Activated CD4-positive, CD25-positive, alpha-beta regulatory T cell treated with anti-CD3 and anti-CD28 coated beads, Interleukin-2, amount 50 U/mL, for 16 hours (primary cell): Measurements from ENCODE around the gene CREB3L1.
"Not testable (repeated sequence)": the region's sequence is repeated elsewhere in the genome, so short reads cannot be mapped to it uniquely, and the experiment has no call there.

Source experiments
- DNase-seq: peaks from one replicate; pipeline ENCODE4 v3.0.0-alpha.2; 2020; ENCODE audit warnings: low read depth, low spot score

CREB3L1 gene

GRCh38 chr11:46295312-46296058 is 18.0 kb downstream of the CREB3L1 start:
- DNase-seq: peak; percentile 45

DNA sequence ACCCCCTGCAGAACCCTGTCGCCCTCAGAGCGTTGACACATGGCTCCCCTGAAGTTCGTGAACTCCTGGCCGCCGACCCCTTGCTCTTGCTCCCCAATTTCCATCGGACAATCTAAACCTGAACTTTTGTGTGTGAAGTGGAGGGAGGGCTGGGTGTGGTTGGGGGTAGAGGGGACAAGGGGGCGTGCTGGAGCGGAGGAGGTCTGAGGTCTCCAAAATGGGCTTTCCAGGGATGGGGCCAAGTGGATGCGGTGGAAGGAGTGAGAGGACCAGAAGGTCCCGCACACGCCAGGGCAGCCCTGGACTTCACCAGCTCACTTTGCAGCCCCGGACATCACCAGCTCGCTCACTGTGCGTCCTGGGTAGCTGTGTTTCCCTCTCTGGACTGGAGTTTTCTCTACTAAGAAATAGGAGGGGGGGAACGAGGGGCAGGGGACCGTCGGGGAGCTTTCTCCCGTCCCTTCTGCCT is 18.6 kb downstream of the CREB3L1 start:
- no peak for DNase-seq

- no peak for DNase-seq
Observed at GRCh38 chr11:46296528-46297448, 19.3 kb downstream of the CREB3L1 start.

- DNase-seq: no peak
Observed at GRCh38 chr11:46298699-46299433, 21.4 kb downstream of the CREB3L1 start.

- DNase-seq: no peak
Observed at GRCh38 chr11:46299451-46299961, 22.0 kb downstream of the CREB3L1 start.

DNA sequence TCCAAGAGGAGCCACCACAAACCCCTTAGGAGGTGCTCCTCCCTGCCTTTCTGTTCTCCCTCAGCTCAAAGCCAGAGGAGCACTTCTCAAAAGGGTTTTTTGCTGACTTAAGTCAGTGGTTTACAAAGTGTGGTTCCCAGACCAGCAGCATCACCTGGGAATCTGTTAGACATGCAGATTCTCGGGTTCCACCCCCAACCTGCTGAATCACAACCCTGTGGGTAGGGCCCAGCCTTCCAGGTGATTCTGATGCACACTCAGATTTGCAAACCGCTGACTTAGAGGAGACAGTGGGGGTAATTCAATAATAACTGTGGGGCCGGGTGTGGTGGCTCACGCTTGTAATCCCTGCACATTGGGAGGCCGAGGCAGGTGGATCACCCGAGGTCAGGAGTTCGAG is 22.8 kb downstream of the CREB3L1 start:
- DNase-seq: no peak

DNA sequence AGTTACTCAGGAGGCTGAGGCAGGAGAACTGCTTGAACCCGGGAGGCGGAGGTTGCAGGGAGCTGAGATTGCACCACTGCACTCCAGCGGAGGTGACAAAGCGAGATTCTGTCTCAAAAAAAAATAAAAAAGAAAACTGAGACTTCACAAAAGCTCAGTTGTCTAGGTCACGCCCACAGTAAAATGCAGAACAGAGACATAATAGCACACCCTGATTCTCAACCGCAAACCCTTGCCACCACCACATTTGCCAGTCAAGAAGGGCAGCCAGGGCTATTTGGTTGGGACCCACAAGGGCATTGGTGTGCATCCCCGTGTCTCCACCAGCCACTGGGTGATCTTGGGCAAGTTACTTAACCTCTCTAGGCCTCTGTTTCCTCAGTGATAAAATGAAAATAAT is 25.4 kb downstream of the CREB3L1 start:
- DNase-seq: no peak

GRCh38 chr11:46304036-46304435 is 26.6 kb downstream of the CREB3L1 start:
- not testable (repeated sequence) for DNase-seq

DNA sequence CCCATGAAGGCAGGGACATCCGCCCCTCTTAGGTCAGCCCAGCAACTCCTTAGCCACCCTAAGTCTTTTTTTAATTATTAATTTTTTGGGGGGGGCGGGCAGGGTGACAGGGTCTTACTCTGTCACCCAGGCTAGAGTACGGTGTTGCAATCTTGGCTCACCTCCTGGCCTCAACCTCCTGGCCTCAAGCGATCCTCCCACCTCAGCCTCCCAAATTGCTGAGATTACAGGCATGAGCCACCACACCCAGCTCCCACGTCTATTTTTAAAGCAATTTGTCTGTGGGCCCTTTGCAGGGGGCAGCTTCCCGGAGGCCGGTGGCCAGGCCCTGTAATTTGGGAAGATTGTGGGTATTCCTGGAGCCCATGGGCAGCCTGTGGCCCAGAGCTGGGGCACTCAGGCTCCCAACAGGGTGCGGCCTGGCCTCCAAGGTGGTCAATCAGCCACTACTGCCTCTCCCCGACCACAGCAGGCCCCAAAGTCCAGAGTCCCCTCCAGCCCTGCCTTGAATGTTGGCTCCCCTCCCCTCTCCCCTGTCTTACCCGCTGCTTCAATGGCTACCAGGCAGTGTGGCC is 27.2 kb downstream of the CREB3L1 start:
- DNase-seq: no peak

DNA sequence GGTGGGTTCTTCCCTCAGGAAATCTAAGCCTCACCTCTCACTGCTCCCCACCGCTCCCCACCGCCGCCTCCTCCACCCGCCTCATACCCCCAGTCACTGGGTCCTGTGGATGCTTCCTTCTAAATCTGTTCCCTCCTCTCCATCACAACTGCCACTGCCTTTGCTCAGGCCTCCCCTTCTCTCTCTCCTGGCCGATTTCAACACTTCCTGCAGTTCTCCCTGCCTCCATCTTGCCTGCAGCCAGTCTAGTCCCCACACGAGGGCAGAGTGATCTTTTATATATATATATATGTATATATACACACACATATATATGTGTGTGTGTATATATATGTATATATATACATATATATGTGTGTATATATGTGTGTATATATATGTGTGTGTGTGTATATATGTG is 27.8 kb downstream of the CREB3L1 start:
- no peak for DNase-seq

GRCh38 chr11:46306296-46306853 is 28.9 kb downstream of the CREB3L1 start:
- DNase-seq: no peak

GRCh38 chr11:46307369-46307768 is 29.9 kb downstream of the CREB3L1 start:
- no peak for DNase-seq

- DNase-seq: no peak
Observed at GRCh38 chr11:46307785-46308341, 30.4 kb downstream of the CREB3L1 start.

GRCh38 chr11:46308631-46309419 is 31.4 kb downstream of the CREB3L1 start:
- DNase-seq: peak; percentile 28

GRCh38 chr11:46309814-46310259 is 32.4 kb downstream of the CREB3L1 start:
- no peak for DNase-seq

GRCh38 chr11:46315033-46315738 is 37.7 kb downstream of the CREB3L1 start:
- peak; percentile 64 for DNase-seq

DNA sequence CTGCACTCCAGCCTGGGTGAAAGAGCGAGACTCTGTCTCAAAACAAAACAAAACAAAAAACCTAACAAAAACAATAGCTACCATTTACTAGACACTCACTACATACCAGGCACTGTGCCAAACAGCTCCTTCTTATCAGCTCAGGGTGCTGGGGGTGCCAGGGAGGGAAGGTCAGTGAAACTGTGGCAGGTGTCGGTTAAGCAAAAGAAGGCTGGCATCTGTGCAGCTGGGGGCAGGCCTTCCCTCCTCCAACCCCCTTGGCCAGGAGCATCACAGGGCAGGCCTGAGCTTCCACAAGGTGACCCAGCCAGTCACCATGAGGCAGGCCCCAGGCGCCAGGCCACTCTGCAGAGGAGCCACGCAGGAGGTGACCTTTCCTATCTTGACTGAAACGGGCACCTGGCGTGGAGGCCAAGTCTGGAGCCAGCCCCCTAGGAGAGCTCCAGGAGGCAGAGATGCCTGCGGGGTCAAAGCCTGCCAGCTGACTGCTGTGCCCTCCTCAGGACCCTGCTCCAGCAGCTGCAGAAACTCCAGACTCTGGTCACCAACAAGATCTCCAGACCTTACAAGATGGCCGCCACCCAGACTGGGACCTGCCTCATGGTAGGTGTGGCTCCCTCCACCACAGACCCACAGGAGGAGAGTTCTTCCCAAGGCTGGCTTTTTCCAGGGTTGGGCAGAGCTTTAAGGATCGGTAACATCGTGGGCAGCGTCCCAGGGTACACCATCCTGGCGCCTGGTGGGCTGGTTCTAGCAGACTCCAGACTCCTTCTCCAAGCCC is 38.5 kb downstream of the CREB3L1 start:
- DNase-seq: no peak

DNA sequence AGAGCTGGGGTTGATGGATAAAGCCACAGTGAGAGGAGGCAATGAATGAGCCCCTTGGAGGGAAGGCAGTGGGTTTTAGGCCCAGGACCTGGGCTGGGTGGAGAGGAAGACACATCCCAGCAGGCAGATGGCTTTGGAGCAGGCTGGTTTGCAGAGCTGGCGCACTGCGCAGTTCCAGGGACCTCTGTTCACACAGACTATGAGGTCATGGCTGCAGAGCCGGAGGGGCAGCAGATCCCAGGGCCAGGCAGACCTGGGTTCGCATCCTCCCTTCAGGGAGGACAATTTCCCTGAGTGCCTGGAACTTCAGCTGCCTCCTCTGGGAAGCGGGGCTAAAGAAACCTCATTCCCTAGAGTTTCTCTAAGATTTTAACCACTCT is 41.6 kb downstream of the CREB3L1 start:
- no peak for DNase-seq
